GM19240 (cell line): ENCODE data around the gene ANP32D.
"Not testable (repeated sequence)": the region's sequence is repeated elsewhere in the genome, so short reads cannot be mapped to it uniquely, and the experiment has no call there.

Source experiments
- DNase-seq: peaks from one replicate; pipeline ENCODE4 v3.0.0; 2011; ENCODE audit warnings: low spot score; ENCODE audit not compliant: insufficient read length

Gene ANP32D

DNA sequence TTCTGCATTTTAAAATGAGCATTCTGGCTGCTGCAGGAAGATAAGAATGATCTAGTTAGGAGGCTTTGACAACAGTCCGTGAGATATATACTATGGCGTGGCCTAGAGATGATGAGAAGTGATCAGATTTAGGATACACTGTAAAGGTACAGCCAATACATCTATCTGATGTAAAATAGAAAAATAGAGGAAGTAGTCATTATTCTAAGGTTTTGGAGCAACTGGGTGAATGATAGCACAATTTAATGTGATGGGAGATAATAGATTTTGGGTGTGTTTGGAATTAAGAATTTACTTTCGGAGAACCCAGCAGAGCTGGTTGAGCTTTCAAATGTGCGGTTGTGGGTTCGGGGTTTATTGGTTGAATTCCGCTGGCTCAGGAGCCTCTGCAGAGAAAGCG is at the start of gene ANP32D:
TSS of gene ANP32D (plus strand) at position 301 of the 400 bp plus-strand sequence. CDS start 106 bp downstream, outside the sequence.
- DNase-seq: no peak

DNA sequence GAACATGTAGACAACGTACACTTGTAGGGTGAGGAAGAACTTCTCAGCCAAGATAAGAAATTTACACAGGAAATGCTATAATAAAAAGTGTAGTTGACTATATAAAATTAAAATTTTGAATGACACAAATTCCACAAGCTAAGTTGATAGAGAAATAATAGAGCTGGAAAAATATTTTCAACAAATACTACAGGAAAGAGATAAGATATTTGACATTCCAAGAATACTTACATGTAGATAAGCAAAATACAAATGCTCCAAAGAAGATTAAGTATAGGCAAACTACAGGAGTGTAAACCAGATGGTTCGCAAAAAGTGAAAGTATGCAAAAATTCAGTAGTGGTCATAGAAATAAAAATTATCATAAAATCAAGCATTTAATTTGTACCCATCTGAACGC is 49.2 kb upstream of the ANP32D start:
- no peak for DNase-seq

DNA sequence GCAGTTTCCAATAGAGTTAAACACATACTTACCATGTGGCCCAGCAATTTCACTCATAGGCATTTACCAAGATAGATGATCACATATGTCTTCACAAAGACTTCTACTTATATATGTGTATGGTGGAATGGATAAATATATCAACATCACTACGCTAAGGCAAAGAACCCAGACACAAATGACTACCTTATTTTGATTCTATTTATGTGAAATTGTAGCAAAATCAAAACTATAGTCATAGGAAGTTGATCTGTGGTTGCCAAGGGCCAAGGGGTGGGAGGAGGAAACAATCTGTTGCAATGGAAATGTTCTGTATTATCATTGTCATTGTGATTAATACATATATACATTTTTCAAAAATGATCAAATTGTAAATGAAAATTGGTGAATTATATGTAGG is 47.7 kb upstream of the ANP32D start:
- no peak for DNase-seq

DNA sequence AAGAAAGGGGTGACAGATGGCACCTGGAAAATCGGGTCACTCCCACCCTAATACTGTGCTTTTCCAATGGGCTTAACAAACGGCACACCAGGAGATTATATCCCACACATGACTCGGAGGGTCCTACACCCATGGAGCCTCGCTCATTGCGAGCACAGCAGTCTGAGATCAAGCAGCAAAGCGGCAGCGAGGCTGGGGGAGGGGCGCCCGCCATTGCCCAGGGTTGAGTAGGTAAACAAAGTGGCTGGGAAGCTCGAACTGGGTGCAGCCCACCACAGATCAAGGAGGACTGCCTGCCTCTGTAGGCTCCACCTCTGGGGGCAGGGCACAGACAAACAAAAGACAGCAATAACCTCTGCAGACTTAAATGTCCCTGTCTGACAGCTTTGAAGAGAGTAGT is 38.3 kb upstream of the ANP32D start:
- DNase-seq: not testable (repeated sequence)

DNA sequence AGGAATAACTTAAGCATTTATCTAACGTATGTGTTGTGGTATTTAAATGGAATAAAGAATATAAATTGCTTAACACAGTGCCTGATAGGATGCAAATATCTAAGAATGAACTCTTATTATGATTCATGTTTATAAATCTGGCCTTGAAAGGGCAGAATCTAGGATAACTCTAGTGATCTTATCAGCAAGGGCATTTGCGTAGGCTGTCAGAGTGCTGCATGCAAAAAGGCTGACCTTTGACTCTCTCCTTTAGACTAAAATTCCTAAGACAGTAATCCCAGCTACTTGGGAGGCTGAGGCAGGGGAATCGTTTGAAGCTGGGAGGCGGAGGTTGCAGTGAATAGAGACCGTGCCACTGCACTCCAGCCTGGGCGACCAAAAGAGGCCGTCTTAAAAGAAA is 31.3 kb upstream of the ANP32D start:
- no peak for DNase-seq

DNA sequence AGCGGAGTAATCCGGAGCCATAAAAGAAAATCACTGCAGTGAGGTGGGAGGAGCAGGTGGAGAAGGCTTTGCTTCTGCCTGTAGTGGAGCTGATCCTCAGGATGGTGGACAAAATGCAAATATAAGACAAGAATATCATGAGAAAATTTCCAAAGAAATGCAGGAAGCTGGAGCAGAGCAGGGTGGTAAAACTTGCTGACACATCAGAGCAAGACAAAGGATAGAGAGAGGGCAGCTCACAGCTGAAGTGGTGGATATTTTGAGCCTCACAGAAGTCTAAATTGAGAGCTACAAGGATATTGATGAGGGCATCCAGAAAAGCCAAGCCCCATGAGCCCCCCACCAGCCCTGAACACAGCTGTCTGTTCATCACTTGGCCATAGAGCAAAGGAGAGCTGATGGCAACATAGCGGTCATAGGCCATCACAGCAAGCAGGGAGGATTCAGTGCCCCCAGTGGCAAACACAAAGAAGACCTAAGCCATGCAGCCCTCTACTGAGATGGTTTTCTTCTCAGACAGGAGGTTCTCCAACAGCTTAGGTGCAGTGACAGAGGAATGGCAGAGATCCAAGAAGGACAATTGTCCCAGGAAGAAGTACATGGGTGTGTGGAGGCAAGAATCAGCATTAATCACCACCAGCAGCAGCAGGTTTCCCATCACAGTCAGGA is 30.0 kb upstream of the ANP32D start:
- no peak for DNase-seq

DNA sequence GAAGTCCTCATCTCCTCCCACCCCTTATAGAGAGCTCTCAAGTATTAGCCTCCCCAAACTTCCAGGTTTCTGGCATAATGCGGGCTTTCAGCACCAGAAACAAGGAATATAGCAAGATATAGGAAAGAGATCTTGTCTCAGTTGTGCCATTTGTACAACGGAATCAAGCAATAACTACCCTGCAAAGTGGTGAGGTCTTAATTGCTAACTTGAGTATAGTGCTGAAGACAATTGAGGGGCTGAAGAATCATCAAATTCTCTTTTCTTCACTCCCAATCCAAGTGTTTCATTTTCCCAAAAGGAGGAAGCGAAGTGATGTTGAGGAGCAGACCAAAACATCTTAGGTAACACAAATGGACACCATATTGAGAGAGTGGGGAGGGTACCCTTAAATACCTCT is 26.8 kb upstream of the ANP32D start:
- no peak for DNase-seq

DNA sequence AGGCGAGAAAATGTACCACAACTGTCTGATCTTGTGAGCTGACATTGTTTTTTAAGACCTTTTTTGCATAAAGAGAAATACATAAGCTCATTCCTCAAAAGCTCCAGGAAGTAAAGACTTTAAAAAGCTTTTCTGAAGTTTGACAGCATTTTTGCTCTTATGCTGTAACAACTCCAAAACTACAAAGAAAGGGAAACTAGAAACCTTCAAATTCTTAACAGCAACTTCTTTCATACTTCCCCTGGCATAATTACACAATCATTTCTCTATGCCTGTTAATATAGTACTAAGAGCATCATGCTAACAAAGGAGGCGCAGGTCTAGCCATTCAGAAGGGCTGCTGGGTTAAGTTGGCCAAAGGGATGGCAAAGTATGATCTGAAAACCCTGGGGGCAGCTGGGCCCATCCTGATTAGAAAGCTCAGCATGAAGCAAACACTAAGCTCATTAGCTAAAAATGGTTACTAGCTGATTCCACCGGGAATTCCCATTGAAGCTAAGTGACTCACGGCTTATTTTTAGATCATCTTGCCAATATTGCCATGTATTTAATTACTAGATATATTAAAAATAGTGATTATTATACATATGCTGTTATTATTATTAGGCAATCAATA is 26.1 kb upstream of the ANP32D start:
- peak; percentile 2 for DNase-seq

DNA sequence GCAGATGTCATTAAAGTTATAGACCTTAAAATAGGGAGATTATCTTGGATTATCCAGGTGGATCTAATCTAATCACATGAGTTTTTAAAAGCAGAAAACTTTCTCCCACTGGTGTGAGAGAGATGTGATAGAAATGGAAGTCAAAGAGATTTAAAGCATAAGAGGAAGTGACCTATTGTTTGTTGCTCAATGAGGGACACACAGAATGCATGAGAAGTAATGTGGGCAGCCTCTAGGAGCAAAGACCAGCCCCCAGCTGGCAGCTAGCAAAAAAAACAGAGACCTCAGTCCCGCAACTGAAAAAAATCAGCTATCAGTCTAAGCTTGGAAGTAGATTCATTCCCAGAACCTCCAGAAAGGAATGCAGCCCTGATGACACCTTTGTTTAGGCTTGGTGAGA is 24.6 kb upstream of the ANP32D start:
- no peak for DNase-seq

DNA sequence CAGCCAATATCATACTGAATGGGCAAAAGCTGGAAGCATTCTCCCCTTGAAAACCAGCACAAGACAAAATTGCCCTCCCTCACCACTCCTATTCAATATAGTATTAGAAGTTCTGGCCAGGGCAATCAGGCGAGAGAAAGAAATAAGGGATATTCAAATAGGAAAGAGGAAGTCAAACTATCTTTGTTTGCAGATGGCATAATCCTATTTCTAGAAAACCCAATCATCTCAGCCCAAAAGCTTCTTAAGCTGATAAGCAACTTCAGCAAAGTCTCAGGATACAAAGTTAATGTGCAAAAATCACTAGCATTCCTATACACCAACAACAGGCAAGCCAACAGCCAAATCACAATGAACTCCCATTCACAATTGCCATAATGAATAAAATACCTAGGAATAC is 21.0 kb upstream of the ANP32D start:
- DNase-seq: no peak

DNA sequence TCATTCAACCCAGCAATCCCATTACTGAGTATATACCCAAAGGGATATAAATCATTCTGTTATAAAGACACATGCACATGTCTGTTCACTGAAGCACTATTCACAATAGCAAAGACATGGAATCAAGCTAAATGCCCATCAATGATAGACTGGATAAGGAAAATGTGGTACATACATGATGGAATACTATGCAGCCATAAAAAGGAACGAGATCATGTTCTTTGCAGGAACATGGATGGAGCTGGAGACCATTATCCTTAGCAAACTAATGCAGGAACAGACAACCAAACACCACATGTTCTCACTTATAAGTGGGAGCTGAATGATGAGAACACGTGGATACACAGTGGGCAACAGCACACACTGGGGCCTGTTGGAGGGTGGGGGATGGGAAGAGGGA is 19.4 kb upstream of the ANP32D start:
- not testable (repeated sequence) for DNase-seq

DNA sequence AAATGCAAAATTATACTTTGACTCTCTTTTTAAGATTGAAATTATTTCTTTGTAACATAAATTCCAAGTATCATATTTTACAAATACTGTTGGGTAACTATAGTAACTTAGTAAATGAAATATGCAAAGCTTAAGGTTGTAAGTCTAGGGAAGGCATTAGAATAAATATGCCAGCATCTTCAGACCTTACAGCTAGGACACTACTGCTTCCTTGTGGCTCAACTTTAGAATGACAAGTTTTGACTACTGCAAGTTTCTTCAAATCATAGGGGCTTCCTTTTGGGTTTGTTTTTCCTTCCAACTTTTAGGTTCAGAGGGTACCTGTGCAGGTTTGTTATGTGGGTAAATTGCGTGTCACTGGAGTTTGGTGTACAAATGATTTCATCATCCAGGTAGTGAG is 17.7 kb upstream of the ANP32D start:
- no peak for DNase-seq

DNA sequence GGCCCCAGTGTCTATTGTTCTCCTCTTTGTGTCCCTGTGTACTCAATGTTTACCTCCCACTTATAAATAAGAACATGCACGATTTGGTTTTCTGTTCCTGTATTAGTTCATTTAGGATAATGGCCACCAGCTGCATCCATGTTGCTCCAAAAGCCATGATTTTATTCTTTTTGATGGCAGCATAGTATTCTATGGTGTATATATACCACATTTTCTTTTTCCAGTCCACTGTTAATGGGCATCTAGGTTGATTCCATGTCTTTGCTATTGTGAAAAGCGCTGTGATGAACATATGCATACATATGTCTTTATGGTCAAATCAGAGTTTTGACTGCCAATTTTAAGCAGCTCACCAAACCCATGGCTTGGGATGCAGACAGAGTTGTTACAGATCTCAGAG is 17.2 kb upstream of the ANP32D start:
- DNase-seq: no peak

DNA sequence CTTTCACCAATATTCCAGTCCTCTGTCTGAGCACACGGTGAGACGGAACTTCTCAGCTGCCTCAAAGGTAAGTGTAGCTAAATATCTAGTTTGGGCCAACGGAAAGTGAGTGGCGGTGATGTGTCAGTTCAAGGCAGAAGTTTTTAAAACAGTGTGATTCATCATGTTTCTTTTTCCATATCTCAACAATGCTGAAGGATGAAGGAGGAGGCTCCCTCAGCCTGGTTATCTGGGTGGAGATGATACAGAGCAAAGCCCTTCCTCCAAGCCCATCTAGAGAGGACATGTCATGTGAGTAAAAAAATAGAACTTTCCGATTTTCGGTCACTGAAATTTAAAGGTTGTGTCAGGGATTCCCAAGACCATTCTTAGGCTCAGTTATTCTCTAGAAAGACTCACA is 13.1 kb upstream of the ANP32D start:
- DNase-seq: no peak

DNA sequence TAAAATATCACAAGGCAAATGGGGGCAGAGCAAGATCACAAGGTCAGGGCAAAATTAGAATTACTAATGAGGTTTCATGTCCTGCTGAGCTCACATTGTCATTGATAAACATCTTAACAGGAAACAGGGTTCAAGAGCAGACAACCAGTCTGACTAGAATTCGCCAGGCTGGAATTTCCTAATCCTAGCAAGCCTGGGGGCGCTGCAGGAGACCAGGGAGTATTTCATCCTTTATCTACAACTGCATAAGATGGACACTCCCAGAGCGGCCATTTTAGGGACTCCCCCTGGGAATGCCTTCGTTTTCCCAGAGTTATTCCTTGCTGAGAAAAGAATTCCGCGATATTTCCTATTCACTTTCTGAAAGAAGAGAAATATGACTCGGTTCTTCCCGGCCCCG is 3.3 kb upstream of the ANP32D start:
- not testable (repeated sequence) for DNase-seq

DNA sequence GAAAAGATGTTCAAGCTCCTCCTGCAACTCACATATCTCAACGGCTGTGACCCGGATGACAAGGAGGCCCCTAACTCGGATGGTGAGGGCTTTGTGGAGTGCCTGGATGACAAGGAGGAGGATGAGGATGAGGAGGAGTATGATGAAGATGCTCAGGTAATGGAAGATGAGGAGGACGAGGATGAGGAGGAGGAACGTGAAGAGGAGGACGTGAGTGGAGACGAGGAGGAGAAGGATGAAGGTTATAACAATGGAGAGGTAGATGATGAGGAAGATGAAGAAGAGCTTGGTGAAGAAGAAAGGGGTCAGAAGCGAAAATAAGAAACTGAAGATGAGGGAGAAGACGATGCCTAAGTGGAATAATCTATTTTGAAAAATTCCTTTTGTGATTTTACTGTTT is 702 bp downstream of the ANP32D start:
- no peak for DNase-seq

DNA sequence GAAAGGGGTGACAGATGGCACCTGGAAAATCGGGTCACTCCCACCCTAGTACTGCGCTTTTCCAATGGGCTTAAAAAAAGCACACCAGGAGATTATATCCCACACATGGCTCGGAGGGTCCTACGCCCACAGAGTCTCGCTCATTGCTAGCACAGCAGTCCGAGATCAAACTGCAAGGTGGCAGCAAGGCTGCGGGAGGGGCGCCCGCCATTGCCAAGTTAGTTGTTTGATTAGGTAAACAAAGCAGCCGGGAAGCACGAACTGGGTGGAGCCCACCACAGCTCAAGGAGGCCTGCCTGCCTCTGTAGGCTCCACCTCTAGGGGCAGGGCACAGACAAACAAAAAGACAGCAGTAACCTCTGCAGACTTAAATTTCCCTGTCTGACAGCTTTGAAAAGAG is 2.1 kb downstream of the ANP32D start:
- not testable (repeated sequence) for DNase-seq

DNA sequence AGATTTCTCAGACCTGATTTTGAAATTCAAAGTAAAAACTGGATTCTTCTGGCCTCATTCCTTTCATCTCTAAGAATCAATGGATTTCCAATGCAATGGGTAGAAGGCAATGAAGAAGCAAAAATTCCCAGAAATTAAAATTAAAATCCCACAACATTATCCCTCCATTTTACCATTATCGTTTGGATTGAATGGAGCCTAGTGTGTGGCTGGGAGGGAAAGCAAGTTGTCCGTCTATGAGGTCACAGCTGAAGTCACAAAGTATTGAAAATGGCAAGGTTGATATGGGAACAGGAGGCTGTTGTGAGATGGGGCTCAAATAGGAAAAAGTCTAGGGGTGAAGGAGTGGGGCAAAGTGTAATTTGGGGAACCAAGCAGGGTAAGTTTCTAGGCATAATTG is 9.8 kb downstream of the ANP32D start, which contains the start of gene C12orf54:
TSS of gene C12orf54 (plus strand) at position 301 of the 400 bp plus-strand sequence. CDS start 799 bp downstream, outside the sequence.
- no peak for DNase-seq

DNA sequence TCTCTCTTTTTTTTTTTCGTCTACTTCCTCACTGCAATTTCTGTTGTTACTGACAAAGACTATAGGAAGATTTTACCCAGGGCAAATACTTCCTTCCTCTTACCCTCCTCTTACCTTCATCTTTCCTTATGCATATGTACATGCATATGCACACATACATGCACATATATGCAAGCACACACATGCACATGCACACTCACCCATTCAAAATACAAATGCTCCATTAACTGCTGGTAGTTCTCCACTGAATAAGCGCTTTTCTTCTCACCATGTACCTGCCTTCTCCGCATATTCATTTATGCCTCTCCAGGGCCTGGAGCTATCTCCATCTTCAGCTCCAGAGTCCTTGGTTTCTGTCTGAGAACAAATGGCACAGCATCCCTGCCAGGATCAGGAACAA is 10.6 kb downstream of the ANP32D start:
- DNase-seq: no peak

DNA sequence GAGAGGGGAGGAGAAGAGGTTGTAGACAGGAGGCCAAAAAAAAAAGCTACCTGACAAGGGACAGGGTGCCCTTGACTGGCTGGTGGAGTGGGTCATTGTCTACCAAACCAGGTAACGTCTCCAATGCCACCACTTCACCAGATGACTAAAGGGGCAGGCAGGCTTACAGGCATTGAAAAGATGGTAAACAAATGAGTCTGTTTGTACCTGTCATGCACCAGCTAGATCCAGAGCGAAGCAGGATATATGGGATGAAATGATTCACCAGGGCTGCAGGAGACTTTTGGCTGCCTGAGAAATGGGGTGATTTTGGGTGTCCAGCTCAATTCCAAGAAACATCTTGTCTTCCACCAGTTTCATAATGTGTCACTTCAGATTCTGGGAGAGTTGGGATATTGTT is 13.9 kb downstream of the ANP32D start:
- no peak for DNase-seq

DNA sequence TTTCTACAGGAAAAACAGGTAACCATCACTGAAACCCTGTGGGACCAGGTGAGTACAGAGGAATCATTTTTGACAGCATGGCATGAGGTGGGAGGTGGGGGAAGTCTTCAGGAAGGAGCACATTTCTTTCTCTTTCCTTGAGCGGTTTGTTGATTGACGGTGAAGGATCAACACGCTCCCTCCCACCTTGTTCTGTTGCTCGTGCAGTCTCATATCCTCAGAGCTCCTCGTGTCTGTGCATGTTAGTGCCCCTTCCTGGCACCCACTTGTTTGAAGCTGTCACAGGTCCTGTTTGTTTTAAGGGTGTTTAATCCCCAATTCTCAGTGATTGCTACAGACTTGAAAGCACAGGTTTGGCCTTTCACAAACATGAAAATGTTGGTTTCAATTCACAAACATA is 14.3 kb downstream of the ANP32D start:
- DNase-seq: no peak

DNA sequence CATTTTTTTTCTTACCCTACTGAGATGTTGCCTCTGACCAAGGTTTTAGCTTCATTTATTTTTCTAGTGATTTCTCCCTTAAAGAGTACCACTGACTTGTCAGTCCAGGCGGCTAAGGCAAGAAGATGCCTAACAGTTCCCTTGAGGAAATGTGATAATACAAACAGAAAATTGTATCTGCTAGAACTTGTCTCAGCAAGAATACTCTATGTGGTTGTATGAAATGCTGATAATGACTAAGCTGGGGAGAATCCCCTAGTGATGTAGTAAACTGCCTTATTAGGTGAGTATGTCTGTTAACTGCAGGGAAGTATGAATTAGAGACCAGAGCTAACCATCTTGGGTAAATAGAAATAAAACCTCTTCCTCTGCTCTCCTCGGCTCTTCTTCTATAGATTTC is 16.7 kb downstream of the ANP32D start:
- DNase-seq: no peak

DNA sequence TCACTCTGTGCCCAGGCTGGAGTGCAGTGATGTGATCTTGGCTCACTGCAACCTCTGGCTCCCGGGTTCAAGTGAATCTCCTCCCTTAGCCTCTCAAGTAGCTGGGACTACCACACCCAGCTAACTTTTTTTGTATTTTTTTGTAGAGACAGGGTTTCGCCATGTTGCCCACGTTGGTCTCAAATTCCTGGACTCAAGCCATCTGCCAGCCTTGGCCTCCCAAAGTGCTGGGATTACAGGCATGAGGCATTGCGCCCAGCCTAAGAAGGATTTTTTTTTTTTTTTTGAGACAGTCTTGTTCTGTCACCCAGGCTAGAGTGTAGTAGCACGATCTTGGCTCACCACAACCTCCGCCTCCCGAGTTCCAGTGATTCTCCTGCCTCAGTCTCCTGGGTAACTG is 17.1 kb downstream of the ANP32D start:
- not testable (repeated sequence) for DNase-seq
